ENCODE results near the gene DAGLA.
"Not testable (repeated sequence)": the region's sequence is repeated elsewhere in the genome, so short reads cannot be mapped to it uniquely, and the experiment has no call there.

Gene DAGLA, protein sequence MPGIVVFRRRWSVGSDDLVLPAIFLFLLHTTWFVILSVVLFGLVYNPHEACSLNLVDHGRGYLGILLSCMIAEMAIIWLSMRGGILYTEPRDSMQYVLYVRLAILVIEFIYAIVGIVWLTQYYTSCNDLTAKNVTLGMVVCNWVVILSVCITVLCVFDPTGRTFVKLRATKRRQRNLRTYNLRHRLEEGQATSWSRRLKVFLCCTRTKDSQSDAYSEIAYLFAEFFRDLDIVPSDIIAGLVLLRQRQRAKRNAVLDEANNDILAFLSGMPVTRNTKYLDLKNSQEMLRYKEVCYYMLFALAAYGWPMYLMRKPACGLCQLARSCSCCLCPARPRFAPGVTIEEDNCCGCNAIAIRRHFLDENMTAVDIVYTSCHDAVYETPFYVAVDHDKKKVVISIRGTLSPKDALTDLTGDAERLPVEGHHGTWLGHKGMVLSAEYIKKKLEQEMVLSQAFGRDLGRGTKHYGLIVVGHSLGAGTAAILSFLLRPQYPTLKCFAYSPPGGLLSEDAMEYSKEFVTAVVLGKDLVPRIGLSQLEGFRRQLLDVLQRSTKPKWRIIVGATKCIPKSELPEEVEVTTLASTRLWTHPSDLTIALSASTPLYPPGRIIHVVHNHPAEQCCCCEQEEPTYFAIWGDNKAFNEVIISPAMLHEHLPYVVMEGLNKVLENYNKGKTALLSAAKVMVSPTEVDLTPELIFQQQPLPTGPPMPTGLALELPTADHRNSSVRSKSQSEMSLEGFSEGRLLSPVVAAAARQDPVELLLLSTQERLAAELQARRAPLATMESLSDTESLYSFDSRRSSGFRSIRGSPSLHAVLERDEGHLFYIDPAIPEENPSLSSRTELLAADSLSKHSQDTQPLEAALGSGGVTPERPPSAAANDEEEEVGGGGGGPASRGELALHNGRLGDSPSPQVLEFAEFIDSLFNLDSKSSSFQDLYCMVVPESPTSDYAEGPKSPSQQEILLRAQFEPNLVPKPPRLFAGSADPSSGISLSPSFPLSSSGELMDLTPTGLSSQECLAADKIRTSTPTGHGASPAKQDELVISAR

GRCh38 chr11:61679893-61680621 is at the start of gene DAGLA:
DAGLA (plus strand) TSS chr11:61680391; CDS start chr11:61720156, 39,765 bp downstream.
- peak; percentile 73 for DNase-seq (ENCODE audit: low read depth)

DNA sequence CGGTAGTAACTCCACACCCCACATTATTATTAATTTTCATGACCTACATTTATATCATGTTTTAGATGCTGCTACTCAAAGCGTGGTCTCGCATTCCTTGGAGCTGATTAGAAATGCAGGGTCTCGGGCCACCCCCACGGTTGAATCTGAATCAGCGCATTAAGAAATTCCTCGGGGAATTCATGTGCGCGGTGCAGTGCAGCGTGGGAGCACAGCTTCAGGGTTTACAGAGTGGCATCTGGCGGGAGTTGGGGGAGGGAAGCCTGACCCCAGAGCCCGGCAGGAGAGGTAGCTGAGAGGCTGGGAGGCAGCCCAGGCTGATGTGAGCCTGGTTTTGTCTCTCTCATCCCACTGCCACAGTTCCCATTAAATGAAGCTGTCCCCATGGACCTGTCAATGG is 48.1 kb upstream of the DAGLA start:
- DNase-seq (ENCODE audit: low read depth): no peak

DNA sequence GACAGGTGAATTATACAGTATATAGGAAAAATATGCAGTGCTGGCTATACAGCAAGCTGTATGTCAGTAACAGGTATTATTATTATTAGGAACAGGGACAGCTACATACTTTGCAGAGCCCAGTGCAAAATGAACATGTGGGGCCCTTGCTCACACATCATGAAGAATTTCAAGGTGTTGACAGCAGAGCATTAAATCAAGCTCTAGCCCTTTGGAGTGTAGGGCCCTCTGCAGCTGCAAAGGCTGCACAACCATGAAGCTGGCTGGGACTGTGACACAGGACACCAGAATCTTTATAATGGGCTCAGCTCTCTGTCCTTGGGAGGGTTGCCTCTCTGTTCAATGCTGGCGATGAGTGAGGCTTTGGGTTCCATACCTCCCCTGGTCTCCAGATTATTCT is 44.9 kb upstream of the DAGLA start:
- DNase-seq (ENCODE audit: low read depth): no peak

DNA sequence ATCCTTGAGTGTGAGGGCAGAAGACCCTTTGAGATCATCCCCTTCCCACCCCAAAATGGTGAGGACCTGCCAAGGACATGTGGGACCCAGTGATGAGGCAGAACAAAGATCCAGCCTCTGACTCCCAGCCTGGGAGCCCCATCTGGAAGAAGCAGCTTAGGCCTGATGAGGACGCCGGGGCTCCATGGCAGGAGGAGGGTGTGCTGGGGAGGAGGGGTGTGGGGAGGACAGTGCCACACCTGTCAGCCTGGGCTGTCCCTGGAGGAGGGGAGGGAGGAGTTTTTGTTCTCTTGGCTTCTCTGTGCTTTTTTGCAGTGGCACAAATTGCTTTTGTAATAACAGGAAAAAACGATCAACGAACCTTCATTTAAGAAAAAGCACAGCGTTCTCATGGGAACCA is 44.4 kb upstream of the DAGLA start:
- no peak for DNase-seq (ENCODE audit: low read depth)

DNA sequence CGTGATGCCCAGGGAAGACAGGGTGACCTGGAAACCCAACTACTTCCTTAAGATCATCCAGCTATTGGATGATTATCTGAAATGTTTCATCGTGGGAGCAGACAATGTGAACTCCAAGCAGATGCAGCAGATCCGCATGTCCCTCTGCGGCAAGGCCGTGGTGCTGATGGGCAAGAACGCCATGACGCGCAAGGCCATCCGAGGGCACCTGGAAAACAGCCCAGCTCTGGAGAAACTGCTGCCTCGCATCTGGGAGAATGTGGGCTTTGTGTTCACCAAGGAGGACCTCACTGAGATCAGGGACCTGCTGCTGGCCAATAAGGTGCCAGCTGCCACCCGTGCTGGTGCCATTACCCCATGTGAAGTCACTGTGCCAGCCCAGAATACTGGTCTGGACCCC is 43.5 kb upstream of the DAGLA start:
- DNase-seq (ENCODE audit: low read depth): no peak

- DNase-seq (ENCODE audit: low read depth): no peak
Observed at GRCh38 chr11:61637277-61637676, 42.9 kb upstream of the DAGLA start.

GRCh38 chr11:61639816-61640443 is 40.3 kb upstream of the DAGLA start:
- no peak for DNase-seq (ENCODE audit: low read depth)

DNA sequence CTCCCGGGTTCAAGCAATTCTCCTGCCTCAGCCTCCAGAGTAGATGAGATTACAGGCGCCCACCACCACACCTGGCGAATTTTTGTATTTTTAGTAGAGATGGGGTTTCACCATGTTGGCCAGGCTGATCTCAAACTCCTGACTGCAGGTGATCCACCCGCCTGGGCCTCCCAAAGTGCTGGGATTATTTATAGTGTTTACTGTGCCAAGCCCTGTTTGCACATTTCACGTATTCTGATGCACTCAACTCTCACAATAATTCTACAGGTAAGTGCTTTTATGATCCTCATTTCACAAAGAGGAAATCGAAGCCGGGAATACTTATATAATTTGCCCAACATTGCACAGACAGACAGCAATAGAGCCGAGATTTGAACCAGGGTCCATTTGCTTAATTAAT is 38.0 kb upstream of the DAGLA start:
- no peak for DNase-seq (ENCODE audit: low read depth)

DNA sequence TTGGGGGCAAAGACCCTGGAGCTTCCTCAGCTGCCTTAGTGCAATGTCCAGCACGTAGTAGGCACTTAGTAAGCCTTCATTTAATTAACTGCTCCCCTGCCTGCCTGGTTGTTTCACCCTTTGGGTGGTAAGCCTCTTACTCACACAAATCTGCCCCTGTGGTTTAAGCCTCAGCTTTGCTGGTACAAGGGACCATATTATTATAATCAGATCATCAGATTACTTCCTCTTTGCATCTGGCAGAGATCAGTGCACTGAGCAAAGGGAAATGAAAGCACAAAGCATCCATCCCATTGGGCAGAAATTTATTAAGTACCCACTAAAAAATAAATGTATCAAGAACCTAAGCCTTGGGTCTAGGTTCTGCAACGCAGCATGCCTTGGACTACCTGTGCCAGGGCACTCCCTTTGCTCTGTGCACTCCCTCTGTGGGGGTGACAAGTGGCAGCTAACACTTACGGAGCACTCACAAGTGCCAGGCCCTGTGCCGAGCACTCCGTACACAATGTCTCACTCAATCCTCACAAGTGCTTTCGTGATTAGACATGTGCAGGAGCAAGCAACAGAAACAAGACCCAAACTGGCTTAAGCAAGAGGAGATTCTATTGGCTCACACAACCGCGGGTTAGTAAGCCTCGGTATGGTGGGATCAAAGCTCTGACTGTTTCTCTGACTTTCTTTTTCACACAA is 34.9 kb upstream of the DAGLA start:
- no peak for DNase-seq (ENCODE audit: low read depth)

GRCh38 chr11:61647529-61647928 is 32.7 kb upstream of the DAGLA start:
- DNase-seq (ENCODE audit: low read depth): no peak

GRCh38 chr11:61650781-61651571 is 29.2 kb upstream of the DAGLA start:
- DNase-seq (ENCODE audit: low read depth): no peak

DNA sequence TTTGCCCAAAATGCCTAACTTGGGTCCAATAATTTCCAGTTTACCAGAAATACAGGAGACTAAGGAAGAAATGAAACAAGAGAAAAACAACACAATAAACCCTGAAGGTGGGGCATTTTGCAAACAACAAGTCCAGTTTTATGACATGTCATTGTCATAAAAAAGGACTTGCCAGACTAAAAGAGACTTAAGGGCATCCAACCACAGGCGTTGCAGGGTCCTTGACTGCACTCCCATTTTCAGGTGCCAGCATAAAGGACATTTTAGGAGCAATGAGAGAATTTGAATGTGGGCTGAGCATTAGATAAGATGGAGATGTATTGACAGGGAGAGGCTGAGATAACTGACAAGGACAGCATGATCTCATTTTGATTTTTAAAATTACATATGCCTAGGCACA is 28.1 kb upstream of the DAGLA start:
- DNase-seq (ENCODE audit: low read depth): no peak

GRCh38 chr11:61654397-61654829 is 25.8 kb upstream of the DAGLA start:
- DNase-seq (ENCODE audit: low read depth): no peak

- not testable (repeated sequence) for DNase-seq (ENCODE audit: low read depth)
Observed at GRCh38 chr11:61655266-61656159, 24.7 kb upstream of the DAGLA start.

GRCh38 chr11:61656347-61657077 is 23.7 kb upstream of the DAGLA start:
- no peak for DNase-seq (ENCODE audit: low read depth)

DNA sequence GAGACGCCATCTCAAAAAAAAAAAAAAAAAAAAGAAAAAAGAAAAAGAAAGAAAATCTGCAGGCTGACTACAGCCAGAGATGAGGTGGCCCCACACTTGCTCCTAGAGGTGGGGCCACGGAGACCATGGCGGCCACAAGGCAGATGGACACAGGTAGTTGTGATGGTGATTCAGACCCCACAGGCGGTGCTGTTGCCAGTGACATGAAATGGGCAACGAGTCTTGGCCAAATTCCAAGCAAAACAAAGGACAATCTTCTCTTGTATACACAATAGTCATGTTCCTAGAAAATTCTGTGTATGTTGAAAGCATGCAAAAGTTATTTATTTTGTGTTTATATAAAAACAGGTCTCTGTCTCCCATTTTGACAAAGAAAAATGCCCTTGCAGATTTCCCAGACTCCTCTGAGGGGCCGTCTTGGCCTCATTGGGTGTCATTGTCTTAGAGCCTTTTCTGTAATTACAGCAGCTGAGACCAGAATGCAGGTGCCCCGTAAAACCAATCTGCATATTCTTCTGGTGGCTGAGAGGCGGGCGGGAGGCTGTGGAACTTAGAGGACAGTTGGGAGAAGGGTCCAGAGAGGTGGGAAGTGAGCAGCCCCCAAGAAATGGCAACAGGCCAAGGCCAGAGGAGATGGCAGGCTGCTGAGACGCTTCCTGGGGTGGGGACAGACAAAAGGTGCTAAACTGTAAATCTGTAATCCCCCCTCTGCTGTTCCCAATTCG is 22.5 kb upstream of the DAGLA start:
- DNase-seq (ENCODE audit: low read depth): no peak

- DNase-seq (ENCODE audit: low read depth): no peak
Observed at GRCh38 chr11:61659413-61660196, 20.6 kb upstream of the DAGLA start.

Measured in activated gamma-delta T cell treated with anti-CD3 and anti-CD28 coated beads, Interleukin-2, amount 50 U/mL, for 16 hours (primary cell).